H1 (cell line): ENCODE data around the gene ADARB2.

ENCODE experiments used
- ATF2 ChIP-seq: IDR thresholded peaks from 2 replicates; pipeline ENCODE4 v1.6.1; 2012; ENCODE audit warnings: low read length, inconsistent platforms
- ATF3 ChIP-seq: IDR thresholded peaks from 2 replicates; pipeline ENCODE4 v1.6.1; 2011; ENCODE audit warnings: low read depth, mild to moderate bottlenecking, low read length; ENCODE audit not compliant: insufficient read depth
- BCL11A ChIP-seq, 2 experiments: IDR thresholded peaks; one replicate each; pipeline ENCODE4 v1.6.1; 2011; ENCODE audit warnings: low read depth in 2 of 2, low read length in 2 of 2, mild to moderate bottlenecking in 2 of 2
- E2F6 ChIP-seq: IDR thresholded peaks from 2 replicates; pipeline ENCODE4 v1.6.1; 2012; ENCODE audit warnings: inconsistent platforms
- EZH2 ChIP-seq: fragments of 200-600 bp; sonication (generic); IDR thresholded peaks from 2 replicates; pipeline ENCODE4 v1.7.1; 2012; ENCODE audit warnings: low read depth, mild to moderate bottlenecking, moderate library complexity, low read length, inconsistent platforms; ENCODE audit not compliant: severe bottlenecking
- JUN ChIP-seq: IDR thresholded peaks from 2 replicates; pipeline ENCODE4 v1.6.1; 2011; ENCODE audit warnings: low read depth, mild to moderate bottlenecking, improper control_type of control experiment, low read length
- POLR2A ChIP-seq, 2 experiments: IDR thresholded peaks; 1 replicate in 1 of 2; 2 replicates in 1 of 2; pipeline ENCODE4 v1.6.1; 2011; ENCODE audit warnings: low read depth in 2 of 2, low read length in 2 of 2, mild to moderate bottlenecking in 2 of 2; ENCODE audit errors: control extremely low read depth in 1 of 2
- POLR2AphosphoS5 ChIP-seq: IDR thresholded peaks from 2 replicates; pipeline ENCODE4 v1.6.1; 2011; ENCODE audit warnings: low read depth, low read length
- TCF12 ChIP-seq: IDR thresholded peaks from 2 replicates; pipeline ENCODE4 v1.6.1; 2011; ENCODE audit warnings: low read depth, mild to moderate bottlenecking, low read length
- ZNF274 ChIP-seq: IDR thresholded peaks from 2 replicates; pipeline ENCODE4 v1.7.0; 2012; ENCODE audit warnings: low read length, borderline replicate concordance; ENCODE audit errors: extremely low read depth

DNA sequence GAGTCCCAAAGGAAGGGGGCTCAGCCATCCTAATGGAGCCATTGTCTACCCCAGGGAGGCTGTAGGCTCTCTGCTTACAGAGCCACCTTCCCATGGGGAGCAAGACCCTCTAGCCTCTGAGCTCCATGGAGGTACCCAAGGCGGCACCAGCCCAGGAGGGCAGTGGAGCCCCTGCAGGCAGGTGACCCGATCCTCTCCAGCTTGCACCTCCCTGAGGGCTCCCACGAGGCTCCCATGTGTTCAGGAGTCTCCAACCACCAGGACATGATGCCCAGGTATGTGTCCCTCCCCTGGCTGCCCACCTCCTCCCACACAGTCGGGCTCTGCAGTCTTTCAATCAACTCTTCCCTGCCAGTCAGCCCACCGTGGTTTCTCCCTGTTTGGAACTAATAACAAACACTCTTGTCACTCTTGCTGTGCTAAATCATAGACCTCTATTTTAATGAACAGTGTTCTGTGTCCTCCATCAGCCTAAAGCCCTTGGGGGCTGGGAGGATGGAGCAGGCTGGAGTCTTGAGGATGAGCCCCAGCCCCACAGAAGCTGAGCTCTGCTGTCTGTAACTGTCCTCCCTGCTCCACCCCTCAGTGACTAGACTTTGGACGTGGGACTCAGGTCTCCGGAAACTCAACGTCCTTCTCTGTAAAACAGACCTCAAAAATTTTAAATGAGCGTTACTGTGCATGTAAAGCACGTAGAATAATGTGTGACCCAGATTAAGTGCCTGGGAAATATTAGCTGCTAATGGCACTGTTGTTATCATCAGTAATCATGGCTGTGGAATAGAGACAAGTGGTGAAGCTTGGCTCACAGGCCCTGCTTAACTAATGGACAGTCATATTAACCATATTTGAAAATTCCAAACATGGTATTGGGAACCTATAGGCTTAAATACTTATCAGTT lies 382.3 kb downstream of the ADARB2 start:
- no peak for TF ChIP-seq ATF3
- TF ChIP-seq EZH2: no peak
- no peak for TF ChIP-seq ATF2
- TF ChIP-seq ZNF274: no peak
- TF ChIP-seq JUN: no peak
- TF ChIP-seq POLR2AphosphoS5: no peak
- TF ChIP-seq E2F6: no peak
- TF ChIP-seq POLR2A (IDR thresholded peaks at IDR 0.05; ENCODE audit: control extremely low read depth in 1 of 2, low read depth in 2 of 2, low read length in 2 of 2): no peak
- no peak for TF ChIP-seq TCF12
- no peak for TF ChIP-seq BCL11A (IDR thresholded peaks at IDR 0.05; ENCODE audit: low read depth in 2 of 2, low read length in 2 of 2)
